Stimulated activated CD4-positive, alpha-beta T cell treated with anti-CD3 and anti-CD28 coated beads, Interleukin-15, amount 100 ng/mL, for 24 hours (primary cell): ENCODE measurements around the gene ARL14EP.
A peak's percentile ranks its signal among the peaks of the same experiment; 100 is the strongest.

Experiments used
- DNase-seq: peaks from one replicate; pipeline ENCODE4 v3.0.0-alpha.2; 2020

ARL14EP gene

DNA sequence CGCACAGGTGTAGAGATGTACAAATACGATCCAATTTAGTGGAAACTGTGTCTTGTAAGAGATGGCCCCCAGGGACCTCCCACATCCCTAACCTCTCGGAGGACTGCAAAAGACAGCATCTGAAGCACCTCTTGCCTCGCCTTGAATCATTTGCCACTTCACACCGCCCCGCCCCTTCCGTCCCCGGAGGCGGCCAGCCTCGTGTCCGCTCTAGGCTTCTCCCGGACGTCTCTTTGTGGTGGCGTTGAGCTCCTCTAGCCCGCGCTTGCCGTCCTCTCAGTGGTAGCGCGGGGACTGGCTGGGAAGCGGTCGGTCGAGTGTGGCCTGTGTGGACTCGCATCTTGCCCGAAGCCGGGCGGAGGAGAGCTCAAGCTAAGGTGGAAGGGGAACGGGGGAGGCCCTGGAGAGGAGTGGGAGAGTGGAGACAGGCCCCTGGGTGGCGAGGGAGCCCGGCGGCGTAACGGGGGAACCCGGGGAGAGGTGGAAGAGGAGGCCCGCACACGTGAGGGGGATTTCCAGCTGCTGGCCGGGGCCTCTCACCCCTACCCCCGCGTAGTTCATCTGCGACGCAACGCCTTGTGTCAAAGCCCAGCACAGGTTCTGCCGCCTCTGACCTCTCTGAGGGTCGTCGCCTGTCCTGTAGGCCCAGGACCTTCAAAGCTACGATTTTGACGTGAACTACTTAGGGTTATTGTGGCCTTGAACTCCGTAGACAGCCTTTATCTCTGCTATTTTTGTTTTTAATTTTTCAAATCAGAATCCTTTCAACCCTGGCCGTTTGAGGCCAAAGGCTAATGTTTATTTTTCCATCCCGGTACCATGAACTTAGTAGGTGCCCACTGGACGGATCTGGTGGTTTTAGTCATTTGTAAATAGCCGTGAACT is at the start of gene ARL14EP:
TSS of gene ARL14EP (plus strand) at position 279 of the 885 bp plus-strand sequence. CDS start 7,845 bp downstream, outside the sequence.
- DNase-seq: peak; percentile 94

DNA sequence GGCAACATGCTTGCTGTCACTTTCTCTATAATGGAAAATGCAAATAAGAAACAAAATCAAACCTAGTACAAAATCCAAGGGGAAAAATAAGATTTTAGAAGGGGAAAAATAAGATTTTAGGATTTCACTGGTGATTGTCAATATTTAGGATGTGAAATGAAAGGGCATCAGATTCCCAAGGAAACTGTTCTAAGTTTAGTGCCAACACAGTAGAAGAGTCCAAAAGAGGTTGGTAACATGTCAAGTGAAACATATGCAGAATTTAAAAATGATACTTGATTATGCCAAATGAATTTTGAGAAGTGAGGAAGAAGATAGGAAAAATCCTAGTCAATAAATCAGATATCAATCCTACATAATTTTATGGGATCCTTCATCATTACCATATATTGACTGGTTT is 45.7 kb upstream of the ARL14EP start:
- DNase-seq: no peak

DNA sequence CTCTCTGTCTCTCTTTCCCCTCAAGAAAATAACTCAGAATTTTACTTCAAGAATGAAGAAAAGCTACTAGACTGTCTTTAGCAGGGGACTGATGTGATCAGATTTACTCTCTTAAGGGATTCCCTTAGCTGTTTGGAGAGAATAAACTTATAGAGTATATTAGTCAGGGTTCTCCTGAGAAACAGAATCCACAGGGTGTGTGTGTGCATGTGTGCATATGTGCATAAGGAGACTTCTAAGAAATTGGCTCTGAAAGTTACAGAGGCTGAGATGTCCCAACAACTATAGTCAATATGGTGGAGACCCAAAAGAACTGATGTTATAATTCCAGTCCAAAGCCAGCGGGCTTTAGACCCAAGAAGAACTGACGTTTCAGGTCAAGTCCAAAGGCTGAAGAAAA is 43.1 kb upstream of the ARL14EP start:
- DNase-seq: no peak

DNA sequence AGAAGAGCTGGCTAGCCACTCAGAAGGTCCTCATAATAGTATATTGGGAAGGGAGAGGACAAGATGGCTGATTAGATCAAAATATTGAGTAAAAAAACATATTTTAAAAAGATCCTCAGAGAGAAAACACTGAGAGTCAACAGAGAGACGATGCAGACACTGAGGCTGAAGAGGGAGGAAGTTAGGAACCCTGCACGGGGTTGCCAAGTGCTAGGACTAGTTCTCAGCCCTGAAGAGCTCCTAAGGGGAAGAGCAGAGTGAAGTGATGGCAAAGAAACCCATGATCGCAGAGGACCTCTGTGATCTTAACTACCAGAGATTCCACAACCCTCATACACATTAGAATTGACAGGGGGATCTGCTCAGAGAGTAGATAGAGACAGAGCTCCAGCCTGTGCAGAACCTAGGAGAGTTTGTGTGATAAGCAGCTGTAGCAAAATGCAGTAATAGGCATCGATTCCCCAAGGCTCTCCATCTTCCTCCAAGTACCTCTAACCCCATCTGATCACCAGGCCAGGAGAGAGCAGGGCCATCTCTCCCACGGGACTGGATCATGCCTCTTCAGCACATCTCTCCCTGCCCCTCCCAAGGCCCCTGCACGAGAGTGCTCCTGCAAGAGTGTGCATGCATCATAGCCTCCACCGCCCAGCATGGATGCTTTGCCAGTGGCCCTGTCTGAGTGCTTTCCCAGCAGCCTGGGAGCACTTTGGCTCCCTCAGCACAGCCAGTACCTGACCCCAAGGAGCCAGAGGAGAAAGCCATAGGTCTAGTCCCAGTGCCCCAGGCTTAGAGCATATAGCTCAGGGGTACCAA is 41.2 kb upstream of the ARL14EP start:
- no peak for DNase-seq

DNA sequence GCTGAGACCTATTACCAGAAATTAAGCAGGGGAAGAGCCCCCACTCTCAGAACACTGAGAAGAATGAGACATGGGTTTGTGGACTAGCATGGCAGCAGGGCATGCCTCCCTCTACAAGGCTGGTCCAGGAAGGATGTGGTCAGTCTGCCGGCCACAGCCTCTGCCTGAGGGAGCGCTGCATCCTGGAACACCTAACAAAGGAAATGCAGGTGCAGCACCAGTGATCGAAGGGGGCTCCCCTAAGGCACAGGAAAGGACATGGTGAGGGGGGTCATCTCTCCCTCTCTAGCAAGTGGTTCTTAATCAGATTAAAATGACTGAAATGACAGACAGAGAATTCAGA is 40.6 kb upstream of the ARL14EP start:
- DNase-seq: peak; percentile 12

DNA sequence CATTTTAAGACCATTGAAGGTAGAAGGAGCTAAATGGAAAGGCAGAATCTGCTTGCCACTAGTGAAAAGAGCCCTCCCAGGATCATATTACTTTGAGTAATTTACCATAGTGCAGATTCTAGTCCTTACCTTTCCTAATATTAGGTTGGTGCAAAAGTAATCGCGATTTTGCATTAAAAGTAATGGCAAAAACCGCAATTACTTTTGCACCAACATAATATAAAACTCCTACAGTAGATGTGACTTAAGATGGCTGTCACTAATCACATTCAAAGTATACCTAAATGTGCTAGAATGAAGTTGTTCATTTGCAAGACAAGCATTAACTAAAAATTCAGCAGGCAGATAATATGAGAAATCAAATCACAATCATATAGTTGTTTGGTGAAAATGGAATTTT is 38.1 kb upstream of the ARL14EP start:
- DNase-seq: no peak

DNA sequence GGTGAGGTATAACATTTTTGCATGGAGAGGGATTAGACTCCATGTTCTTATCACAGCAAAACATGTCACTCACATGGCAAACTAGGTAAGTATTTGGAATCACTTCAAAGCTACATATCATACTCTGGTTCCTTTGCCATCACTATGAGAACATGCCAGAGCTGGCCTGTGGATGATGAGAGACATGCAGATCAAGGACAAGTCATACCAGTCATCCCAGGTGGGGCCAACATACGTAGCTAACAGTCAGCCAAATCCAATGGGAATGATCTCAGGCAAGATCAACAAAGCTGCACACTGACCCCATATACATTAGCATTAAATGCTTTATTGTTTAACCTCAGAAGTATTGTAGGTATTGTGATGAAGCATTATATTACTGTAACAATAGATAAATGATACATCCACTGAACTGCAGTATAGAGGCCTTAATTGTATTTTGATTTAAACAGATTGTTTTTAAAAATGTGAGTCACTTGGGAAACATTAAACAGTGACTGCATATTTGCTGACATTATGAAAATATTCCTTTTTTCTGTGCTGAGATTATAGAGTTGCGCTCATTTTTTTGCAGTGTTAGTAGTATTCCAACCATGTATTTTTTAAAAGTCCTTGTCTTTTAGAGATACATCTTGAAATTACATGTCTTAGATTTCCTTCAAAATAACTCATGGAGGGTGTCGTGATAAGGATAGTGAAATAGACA is 37.3 kb upstream of the ARL14EP start:
- no peak for DNase-seq

DNA sequence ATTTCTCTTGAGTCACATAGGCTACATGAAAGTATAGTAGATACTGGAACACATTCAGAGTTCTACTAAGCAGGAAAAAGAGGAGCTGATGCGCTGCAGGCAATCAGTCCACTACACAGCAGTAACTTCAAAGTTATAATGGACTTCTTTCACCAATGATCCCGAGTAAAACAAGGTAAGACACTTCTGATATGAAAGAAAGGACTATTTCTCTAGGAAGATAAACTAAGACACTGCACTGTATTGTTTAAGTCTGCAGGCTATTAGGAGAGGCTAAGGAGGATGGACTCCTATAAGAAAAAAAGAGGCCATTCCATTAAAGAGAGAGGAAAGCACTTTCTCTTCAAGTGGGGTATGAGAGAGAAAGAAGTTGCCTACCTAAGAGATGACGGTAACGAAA is 31.6 kb upstream of the ARL14EP start:
- no peak for DNase-seq

DNA sequence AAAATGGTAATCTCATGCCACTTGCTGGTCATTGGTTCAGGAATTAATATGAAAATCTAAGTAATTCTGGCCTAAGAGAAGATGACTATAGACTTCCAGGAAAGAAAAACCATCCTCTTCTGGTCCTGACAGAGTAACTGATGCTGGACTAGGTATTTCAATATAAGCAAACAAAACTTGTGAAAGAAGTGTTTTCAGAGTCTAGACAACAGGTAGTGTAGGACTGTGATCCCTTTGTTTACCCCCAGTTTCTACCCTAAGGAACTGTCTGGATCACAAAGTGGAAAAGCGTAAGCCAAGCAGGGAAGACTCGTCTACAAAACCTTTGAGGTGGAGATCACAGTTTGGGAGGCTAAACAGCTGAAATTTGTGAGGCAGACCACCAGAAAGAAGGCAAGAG is 30.4 kb upstream of the ARL14EP start:
- DNase-seq: no peak

DNA sequence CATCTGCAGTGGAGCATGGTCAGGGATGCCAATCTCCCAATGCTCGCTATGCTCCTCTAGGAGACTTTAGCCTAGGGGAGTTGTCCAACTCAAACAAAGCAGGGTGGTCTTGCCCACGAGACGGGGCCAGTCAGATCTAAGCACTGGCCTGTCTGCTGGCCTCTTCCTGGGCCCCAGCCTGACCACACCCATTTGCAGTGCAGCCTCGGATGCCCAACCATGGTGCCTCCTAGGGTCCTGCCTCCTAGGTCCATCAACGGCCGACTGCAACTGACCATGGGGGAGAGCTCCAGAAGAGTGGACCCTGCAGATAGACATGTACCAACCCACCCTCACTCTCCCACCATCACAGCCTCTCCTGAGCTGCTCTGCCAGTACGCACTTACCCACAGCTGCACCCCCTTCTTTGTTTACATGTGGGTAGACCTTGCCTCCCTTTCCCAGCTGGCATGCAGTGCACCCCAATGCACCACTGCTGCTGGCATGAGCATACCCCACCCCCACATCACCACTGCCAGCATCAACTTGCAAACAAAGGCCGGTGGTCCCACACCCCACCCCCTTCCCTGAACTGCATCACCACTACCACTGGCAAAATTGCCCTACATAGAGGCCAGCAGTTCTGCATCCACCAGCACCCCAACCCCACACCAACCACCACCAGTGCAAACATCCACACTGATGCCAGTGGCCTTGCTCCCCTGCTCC is 27.6 kb upstream of the ARL14EP start:
- DNase-seq: no peak

DNA sequence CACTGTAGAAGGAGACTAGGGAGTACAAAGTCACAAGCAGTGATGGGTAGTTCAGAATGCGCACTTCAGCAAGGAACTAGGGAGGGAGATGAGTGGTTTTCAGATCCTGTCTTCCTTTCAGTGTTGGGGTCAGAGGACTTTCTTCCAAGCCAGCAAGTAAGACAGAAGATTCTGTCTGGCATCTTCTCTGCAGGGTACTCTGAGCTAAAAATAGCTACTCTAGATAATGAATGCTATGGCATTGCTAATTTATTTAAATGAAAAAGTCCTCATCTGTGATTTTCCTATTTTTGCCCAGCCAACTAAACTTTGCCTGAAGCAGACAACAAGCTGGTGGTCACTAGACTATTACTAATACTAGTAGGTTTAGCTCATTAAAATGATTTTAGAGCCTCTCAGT is 18.3 kb upstream of the ARL14EP start:
- no peak for DNase-seq

DNA sequence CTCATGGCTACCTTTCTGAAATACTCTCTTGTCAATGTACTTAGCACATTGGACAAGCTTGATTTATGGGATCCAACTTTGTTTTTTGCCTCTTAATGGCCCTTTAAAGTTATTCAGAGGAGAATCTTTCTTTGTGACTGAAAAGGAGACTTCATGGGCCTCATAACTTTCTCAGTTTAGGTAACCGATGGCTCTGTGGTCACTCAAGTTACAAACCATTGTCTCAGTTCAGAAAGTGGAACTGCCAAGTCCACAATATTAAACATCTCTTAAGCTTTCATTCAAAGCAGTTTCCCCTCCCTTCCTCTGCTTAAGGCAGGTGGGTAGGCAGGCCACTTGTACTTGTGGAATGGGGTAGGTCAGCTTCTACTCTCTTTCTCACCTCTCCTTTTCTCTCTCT is 12.3 kb upstream of the ARL14EP start:
- DNase-seq: no peak

DNA sequence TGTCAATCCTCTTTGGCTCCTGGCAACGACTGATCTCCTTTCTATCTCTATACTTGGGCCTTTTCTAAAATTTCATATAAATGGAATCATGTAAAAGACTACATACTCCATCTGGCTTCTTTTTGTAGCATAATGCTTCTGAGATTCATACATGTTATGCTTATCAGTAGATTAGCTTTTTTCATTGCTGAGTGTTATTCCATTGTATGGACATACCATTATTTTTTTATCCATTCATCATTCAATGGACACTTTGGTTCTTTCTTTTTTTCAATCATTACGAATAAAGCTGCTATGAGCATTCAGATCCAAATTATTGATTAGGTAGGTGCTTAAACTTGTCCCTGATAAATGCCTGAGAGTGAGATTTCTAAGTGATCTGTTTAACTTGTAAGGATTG is 11.7 kb upstream of the ARL14EP start:
- DNase-seq: no peak

DNA sequence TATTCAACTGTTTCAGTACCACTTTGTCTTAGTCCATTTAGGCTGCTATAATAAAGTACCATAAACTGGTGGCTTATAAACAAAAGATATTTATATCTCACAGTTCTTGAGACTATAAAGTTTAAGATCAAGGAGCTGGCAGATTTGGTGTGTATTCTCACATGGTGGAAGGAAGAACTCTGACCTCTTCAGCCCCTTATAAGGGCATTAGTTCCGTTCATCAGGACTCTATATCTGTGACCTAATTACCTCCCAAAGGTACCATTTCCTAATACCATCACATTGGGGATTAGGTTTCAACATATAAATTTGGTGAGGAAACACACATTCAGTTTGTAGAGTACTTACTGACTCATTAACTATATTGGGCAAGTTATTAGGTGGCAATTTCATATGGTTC is 10.7 kb upstream of the ARL14EP start:
- no peak for DNase-seq

DNA sequence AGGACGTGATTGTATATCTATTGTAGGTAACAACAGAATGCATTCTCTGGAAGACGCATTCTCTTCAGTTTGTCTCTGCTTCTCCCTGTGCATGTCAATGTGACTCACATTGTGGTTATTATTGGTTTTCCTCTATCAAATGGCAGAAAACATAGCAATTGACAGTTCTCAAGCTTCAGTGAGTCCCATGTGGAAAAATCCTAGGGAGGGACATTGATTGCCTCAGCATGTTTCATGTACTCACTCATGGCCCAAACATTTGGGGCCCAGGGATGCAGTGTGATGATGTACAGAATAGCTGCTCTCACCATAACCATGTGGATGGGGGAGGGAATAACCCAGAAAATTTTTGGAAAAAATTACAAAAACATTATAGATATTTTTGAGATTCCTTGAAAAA is 9.3 kb upstream of the ARL14EP start:
- no peak for DNase-seq

DNA sequence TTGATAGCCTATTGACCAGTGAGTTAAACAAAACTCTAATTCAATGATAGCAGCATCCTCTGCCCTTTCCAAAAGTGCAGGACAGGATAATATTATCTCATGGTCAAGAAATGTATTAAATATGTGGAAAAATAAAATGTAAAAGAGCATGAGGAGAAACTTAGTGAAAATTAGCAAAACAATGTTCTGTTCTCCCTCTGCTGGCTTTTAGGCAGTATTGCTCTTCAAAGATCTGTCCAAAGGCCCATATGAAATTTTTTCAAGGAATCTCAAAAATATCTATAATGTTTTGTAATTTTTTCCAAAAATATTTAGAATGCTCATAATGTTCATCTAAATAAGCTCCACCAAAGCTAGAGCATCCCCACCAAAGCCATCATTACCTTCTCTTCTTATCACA is 8.3 kb upstream of the ARL14EP start:
- DNase-seq: no peak

DNA sequence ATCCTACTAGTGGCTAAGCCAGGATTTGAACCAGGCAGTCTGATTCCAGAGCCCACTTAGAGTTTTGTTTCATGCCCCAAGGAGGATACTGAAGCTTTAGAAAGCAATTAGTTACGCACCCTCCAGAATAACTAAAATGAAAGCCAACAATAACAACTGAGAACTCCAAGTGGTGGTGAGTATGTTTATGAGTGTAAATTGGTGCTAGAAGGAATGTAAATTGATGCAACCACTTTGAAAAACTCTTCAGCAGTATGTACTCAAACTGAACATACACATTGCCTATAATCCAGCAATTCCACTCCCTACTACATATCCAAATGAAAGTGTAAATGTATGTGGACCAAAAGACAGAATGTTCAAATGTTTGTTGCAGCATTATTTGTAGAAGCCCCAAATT is 6.7 kb upstream of the ARL14EP start:
- DNase-seq: no peak

DNA sequence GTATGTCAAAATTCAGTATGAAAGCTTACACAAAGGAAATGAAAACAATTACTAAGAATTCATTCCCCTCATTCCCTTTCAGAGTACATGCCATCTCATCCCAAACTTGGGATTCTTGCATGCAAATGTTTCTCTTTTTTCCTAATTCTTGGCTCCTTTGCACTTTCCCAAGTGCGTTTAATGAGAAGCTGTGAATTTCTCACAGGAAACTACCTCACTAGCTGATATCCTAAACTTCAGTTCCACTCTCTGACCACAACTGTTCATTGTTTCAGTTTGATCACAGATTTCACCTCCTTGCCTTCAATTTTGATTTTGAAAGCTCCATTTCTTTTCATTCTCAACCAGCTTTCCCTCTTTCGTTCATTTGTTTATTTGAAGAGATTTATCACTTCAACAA is 5.9 kb upstream of the ARL14EP start:
- DNase-seq: no peak

DNA sequence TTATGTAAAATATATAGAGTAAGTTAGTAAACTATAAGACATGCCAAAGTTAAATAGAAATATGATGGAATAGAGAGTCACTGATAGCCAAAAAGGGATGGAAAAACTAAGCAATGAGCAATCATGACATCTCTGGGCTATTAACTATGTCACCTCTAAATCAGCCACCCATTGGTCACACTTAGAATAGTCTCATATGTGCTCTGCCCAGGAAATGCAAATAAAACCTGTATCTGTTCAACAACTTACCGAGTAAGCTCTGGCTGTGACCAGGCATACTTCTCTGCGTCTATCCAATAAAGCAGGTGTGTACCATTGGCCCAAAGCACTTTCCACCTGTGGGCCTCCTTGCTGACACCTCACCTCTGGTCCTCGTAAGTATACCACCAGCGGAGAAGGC is 1.6 kb upstream of the ARL14EP start:
- no peak for DNase-seq

DNA sequence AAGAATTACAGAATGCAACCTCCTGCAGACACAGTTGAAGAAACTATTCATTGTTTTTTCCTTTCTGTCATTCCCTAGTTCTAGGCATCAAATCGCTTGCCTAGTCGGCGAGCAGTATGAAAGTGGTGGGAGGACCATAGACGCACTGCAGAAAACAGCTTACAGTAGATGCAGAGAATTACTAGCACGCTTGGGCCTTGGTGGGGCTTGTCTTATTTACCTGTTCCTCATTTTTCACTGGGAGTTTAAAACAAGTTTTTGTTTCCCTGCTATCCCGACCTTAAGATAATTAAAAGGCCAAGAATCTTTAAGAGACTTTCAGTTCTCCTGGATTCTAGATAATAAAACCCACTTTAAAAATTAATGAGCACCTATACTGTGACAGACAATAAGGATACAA is 713 bp upstream of the ARL14EP start:
- DNase-seq: no peak

DNA sequence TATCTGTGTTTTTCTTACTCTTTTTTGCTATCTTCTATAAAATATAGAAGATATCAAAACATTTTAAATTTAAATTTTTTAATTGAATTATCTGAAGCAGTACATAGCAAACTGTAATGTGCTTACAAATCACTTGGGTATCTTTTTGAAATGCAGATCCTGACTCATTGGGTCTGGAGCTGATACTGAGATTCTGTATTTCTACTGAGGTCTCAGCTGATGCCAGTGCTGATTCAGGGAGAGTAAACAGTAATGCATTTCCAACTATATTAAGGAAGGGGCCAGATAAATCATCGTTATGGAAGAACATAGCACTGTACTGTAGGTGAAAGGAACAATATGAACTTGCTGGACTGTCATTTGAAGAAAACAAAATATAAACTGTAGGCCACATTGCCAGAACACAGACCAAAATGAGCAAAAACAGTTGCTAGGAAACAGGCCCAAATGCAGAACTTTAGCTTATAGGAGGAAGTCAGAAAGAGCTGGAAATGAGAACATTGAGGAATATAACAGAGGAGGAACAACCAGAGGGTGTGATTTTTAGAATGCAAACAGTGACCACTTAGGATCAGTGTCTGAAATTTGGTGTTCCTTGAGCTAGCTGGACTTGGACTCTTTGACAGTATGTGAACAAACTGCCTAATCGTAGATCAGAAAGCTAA is 3.3 kb downstream of the ARL14EP start:
- DNase-seq: no peak

DNA sequence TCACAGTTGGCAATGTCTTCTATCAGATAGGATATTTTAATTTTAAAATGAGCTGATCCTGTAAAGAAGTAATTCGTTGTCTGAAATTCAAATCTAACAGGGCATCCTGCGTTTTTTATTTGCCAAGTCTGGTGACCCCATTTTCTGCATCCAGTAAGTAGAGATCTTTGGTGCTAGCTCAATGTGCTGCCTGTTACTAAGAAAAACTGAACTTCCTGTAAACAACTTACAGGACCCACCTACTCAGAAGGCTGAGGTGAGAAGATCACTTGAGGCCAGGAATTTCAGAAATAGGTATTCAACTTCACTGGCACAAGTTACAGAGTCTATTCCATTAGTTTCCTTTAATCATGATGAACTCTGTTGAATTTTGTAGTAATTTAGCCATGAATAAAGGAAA is 4.0 kb downstream of the ARL14EP start:
- no peak for DNase-seq

DNA sequence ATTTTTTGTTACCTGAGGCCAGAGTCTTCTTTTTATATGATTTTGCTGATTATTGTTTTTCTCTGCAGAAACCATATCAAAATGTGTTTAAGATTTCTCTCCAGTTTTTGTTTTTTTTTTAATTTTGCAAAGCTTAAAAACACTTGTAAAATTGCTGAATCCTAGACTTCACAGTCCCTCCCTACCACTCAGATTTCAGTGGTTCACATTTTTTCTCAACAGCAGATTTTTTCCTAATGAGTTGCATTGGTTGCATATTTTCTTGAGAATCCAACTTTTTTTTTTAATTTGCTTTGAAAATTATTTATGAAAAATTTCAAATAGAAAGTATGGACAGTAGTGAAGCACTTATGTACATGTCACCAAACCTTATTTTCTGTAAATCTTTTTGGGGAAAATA is 5.8 kb downstream of the ARL14EP start:
- no peak for DNase-seq
